GM18909 (cell line): ENCODE measurements around the gene TMCC1.
A peak's percentile ranks its signal among the peaks of the same experiment; 100 is the strongest.
"Not testable (repeated sequence)": the region's sequence is repeated elsewhere in the genome, so short reads cannot be mapped to it uniquely, and the experiment has no call there.

Experiments used
- ATAC-seq: cut with Tn5 transposase; IDR thresholded peaks from one replicate; pipeline ENCODE4 v1.9.1; 2021; ENCODE audit warnings: mild to moderate bottlenecking; ENCODE audit not compliant: unreplicated experiment, poor library complexity

TMCC1 gene

DNA sequence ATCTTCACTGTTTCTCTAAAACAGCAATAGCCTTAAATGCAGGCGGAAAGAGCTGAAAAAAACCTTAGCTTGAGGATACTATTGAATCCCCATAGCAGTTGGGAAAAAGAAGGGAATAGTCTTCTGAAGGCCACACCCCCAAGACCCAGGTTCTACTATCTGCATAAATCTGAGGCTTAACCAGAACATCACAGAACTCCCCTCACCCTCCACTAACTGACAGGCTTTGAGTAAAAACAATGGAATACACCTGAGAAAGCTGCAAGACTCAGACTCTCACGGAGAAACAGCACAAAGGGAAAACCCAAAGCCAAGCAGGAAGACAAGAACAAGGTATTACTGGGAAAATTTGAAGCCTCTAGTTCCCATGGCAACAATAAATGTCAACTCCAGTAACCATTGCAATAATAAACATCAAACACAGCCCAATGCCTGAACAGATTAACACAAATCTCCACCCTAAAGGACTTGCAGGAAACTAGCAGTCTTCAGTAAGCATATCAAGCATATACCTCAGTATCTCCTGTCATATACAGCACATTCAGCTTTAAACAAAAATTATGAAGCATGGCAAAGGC is 56.4 kb downstream of the TMCC1 start:
- ATAC-seq: no peak

DNA sequence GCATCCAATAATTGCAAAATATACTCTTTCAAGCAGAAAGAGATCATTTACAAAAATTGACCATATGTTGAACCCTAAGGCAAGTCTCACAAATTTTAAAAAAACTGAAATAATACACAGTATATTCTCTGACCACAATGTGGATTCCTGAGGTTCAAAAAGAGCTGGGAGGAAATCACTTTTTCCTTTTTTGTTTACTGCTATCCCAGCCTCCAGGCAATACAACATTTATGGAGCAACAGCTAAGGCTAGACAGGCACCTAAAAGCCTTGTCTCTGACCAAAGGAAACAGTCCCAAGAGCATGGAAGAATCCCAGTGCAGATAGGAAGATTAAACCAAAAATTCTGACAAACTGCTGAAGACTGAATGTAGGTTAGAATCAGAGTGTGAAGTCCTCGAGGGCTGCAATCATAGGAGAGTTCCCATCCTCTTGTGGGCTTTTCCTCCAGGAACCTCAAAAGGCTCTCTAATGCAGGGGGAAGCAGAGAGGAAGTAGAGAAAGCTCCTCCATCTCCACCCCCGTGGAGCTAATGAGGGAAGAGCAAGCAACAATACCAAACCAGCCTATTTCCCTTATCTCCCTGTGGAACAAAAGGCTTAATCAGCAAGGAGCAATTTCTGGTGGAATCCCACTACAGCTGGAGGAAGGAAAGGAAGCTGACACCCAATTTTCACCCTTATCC is 57.0 kb downstream of the TMCC1 start:
- no peak for ATAC-seq

DNA sequence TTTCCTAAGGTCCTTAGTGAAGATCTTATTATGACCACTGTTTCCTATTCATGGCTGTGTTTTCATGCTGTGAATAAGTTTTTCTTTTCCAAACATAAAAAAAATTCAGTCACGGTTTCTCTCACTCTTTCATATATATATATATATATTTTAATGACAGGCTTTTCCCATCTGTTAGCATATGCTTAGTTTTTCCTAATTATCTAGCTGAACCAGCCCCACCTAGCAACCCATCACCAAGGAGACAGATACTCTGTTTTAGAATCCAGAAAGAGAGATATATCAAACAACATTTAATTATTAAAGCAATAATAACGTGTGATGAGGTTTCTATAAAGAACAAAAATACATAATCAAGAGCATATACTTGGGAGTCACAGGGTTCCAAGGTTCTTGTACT is 58.3 kb downstream of the TMCC1 start:
- no peak for ATAC-seq

DNA sequence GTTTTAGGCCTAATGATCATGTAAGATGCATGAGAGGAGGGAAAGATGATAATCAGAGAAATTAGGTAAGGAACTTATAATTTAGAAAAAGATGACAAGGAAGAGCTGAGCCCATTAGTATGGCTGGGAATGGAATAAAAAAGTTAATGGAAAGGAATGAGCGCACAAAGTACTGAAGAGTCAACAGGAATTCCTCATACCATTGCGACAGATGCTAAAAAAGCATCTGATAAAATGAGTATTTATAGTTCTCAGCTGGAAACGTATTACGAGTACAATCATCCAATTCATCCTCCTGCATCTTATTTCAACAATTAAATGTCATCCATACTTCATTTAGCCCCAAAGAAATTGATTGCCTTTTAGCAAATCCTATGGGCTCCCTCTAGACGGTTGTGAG is 58.9 kb downstream of the TMCC1 start:
- no peak for ATAC-seq

DNA sequence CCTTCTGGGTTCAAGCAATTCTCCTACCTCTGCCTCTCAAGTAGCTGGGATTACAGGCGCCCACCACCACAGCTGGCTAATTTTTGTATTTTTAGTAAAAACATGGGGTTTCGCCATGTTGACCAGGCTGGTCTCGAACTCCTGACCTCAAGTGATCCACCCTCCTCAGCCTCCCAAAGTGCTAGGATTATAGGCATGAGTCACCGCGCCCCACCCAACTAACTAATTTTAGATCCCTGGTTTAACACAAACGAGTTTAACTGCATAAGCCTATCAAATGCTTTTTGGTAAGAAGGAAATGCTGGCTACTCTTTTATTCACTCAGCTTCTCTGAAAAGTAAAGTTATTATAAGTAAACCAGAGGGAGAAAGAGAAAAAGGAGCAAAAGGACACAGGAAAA is 61.6 kb downstream of the TMCC1 start:
- ATAC-seq: not testable (repeated sequence)

DNA sequence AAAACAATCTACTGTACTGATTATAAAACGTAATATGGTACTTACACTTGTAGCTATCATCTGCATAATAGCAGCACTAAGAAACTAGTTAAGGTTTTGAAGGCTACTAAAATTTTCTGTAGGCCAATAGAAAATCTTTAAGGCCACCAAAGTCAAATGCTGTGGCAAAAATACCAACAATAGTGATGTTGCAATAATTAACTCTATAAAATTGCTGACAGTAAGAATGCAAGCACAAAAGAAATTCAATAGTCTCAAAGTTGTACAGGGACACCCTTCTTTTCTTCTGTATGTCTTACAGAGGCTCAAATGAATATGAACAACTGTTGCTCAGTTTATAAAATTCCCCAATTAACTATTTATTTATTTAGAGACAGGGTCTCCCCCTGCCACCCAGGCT is 62.0 kb downstream of the TMCC1 start:
- ATAC-seq: no peak

DNA sequence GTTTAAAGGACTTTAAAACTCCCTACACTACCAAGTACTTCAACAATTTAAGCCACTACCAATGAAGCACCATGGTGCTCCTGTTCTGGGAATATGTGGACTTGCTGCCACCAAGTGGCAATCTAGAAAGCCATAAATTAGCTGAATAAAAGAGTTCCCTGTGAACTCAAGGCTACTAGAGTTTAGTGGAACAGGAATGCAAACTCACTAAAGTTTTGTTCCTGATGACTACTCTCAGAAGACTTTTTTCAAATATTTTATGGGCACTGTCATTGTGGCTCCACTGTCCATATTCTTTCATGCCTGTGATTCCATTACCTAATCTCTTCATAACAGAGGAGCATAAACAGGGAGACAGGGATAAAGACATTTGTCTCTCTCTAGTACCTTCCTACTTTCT is 63.9 kb downstream of the TMCC1 start:
- no peak for ATAC-seq

DNA sequence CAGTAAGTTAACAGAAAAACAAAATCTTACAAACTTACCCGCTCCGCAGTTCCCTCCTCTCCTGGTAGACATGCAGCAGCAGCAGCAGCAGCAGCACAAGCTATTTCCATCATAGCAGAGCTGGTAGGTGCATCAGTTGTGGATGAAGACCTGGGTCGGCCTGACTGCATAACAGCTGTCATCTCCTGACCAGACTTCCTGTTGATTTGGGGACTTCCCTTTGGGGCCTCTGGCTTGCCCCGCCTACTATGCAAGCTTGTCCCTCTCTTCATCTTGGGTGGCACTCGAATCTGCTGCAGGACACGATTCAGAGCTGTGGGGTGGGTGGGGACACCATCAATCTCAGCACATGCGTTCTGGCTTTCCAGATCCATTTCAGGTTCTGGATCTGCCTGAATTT is 65.7 kb downstream of the TMCC1 start:
- peak; percentile 80 for ATAC-seq

DNA sequence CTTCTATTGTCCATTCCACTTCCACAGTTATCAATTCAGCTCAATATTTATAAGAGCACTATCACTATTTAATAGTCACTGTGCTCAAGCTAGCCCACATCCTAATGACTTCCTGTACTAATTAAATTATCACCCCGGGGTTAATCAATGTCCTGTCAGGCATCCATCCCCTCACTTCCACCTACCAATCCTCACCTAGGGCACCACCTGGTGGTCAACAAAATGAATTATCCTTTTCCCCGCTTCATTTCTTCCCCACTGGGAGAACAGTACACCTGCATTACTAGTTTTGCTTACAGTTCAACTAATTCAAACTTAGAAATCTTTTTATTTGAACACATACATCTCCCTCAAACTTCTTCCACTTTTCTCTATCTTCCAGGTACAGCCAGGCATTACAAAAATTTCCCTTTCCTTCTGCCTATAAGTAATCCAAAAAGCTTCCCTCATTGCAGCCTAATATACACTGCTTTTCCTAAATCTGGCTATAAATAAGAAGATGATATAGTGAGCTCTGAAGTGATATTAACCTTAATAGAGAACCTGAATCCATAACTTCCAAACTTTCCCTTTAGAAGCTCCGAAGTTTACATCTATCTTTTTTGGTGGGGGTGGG is 68.5 kb downstream of the TMCC1 start:
- ATAC-seq: no peak

DNA sequence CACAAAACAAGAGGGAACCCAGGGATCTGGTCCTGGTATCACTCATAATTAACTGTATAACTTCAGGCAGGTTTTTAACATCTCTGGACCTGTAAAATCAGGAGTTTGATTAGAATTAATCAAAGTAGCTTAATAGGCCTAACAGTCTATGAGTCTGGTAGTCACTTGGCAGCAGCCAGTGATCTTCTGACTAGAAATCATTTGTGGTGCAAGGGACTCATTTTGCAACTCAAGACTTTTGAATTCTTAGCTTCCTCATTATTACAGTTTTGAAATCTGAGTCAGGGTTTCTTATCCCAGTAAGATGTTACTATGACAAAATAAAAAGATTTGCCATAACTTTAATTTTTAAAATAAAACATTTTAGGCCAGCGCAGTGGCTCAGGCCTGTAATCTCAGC is 70.8 kb downstream of the TMCC1 start:
- ATAC-seq: no peak

DNA sequence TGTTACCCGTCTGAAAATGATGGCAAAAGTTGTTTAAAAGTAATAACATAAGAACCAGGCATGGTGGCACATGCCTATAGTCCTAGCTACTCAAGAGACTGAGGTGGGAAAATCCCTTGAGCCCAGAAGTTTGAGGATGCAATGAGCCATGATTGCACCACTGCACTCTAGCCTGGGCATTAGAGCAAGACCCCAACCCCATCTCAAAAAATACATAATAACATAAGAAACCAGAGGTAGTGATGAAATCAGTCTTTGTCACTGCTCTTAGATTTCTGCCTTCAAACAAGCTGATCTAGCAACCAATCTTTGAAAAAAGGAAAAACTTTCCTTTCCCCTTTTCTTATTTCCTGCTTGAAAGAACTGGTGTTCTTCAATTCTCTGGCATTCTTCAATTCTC is 71.3 kb downstream of the TMCC1 start:
- ATAC-seq: no peak

DNA sequence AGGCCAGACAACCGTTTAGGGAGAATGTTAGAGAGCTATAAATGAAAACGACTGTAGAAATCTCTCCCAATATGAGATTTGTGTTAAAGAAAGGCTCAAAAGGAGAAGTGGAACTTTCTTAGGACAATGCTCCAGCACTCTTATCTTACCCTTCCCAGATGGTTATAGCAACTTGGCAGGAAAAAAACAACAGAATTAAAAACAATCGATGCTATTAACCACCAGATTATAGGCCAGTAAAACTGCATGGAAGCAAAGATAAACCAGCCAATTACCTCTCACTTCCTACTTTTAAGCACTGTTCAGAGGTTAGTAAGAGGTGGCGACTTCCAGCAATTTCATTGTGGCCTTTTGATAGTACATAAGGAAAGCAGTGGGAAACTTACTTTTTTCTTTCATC is 72.9 kb downstream of the TMCC1 start:
- no peak for ATAC-seq

DNA sequence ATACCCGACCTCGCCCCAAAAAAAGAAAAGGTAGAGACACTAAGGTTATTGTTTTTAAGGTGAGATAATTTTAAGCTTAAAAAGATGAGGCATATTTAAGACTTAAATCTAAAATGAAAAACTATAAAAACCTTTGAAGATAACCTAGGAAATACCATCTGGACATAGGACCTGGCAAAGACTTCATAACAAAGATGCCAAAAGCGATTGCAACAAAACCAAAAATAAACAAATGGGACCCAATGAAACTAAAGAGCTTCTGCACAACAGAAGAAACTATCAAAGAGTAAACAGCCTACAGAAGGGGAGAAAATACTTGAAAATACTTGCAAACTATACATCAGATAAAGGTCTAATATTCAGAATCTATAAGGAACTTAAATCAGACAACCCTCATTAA is 80.9 kb downstream of the TMCC1 start:
- ATAC-seq: no peak

DNA sequence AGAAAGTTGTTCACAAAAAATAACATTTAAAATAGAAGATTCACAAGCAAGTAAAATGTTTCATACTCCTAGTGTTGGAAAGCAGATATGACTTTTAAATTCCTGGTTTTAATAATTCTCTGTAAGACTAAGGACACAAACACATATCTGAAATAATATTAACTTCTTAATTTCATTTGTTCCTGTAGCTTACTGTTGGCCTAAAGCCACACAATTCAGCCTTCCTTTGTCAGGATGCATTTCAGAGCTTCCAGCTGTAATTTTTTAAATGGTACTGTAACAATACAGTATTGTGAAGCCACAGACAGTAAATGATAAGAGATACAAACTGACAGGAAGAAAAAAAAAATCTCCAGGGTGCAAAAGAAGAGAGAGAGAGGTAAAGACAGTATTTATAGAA is 84.2 kb downstream of the TMCC1 start:
- no peak for ATAC-seq

DNA sequence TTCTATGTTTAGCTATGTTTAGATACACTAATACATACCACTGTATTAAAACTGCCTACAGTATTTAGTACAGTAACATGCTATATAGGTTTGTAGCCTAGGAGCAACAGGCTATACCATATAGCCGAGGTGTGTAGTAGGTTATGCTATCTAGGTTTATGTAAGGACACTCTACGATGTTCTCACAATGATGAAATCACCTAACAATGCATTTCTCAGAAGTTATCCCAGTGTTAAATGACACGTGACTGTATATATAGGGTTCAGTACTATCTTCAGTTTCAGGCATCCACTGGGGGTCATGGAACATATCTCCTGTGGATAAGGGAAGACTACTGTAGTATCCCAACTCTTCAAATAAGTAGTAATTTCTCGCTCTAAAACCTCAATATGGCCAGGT is 97.4 kb downstream of the TMCC1 start:
- no peak for ATAC-seq

DNA sequence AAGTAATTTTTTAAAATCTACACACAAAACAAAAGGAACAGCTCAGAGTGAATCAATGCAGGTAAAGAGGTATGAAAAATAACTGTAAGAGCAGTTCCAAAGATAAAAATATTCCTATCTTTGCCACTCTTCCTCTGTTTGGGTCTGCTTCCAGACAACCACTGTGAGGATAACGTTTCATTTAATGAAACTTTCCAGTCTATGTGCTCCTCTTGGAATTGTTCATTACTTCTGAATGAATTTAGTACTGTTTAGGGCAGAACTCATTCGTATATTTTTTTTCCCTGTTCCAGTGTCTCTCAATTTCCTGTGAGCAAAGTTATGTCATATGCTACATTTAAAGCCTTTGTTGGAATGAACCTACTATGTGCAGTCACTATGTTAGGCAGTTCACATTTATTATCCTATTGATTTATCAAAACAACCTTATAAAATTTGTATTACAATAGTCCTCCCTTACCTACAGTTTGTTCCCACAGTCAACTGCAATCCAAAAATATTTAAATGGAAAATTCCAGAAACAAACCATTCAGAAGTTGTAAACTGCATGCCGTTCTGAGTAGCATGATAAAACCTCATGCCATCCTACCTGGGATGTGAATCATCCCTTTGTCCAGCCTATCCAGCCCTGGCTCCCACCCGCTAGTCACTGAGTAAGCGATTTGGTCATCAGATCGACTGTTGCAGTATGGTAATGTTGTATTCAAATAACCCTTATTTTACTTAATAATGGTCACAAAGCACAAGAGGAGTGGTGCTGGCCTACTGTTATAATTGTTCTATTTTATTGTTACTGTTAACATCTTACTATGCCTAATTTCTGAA is 98.1 kb downstream of the TMCC1 start:
- ATAC-seq: no peak

DNA sequence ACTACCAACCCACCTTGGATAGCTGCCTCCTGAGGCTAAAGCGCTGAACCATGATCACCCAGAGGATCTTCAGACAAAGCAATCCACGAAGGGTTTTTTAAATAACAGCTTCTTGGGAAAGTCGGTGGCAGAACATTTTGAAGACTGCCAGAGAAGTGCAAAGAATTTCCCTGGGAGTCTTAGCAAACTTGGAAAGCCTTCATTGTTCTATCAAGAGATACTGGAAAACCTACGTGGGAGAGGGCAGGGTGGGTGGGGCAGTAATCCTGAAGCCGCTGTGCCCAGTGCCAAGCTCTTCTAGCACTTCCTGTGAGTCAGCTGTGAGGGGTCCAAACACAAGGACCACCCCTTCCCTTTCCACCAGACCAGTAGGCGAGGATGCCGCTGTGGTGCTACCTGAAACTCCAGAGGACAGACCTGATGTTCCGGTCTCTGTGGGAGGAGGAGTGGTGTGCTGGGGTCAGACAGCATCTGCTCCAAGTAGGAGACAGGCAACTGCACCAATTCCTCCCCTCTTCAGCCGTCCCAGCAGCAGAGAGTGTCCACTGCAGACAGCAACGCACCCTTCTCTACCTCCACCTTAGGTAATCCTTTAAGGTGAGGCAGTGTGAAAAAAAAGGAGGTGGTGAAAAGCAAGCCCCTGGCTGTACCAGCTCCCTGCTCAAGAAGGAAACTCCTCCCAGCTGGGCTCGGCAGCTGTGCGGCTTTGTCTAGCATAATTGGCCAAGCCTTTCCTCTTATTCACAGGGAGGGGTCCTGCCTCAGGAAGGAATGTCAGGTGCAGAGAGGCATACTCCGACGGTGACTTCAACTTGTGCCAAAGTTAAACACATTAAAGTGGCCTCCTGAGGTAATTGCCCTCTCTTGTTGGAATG is 99.0 kb downstream of the TMCC1 start:
- no peak for ATAC-seq

DNA sequence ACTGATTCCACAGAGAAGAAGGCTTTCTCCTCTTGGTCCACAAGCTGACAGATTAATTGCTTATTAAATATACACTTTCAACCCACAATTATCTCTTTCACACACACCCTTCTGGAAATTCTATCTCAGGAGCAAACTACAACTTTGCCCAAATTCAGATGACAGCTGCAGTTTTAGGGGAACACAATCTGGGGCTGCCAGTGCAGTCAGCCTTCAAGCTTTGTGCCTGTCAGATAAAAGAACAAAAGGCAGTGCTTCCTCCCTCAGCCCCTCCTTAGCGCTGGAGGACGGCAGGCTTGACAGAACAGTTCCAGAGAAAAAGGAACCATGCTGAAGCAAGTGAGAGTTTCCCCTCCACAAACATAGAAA is 99.6 kb downstream of the TMCC1 start:
- ATAC-seq: no peak

DNA sequence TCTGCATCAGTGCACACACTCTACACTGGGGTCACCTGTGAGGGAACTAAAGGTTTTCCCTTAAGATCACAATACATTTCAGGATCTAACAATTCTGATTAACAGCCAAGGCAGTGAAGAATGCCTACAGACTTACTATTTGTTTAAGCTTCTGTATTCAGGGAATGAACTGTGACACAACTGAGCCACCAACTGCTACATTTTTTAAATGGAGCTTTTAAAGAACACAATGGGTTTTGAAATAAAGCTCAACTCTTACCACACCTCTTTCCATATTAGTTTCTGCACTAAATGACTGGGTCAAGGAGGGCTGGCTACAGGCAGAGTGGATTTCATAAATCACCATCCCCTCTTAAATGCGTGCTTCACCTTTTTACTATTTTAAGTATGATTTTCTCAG is 100.2 kb downstream of the TMCC1 start:
- ATAC-seq: no peak

DNA sequence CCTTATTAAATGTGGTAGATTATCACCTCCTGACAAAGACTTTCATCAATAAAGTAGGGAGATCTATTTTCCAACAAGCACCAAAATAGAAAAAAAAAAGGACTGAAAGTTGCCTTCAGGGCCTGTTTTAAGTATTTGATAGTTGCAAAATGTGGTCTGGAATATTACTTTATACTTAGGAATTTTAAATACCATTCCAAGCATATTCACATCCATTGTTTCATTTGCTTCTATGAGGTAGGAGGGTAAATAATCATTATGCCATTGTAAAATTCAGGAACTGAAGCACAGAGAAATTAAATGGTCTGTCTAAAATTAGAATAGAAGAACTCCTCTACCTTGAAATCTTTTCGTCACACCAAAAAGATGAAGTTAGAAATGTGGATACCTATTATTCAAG is 110.0 kb downstream of the TMCC1 start:
- ATAC-seq: no peak
